K562 (cell line): Measurements from ENCODE around the gene MVB12B. TPM values are rescaled to one million over a fixed set of nuclear protein-coding genes. Genes with fewer than 3 reads are reported as not detected.
A peak's percentile ranks its signal among the peaks of the same experiment; 100 is the strongest.

Experiments
- ATF3 ChIP-seq, 2 experiments: fragments of 450-650 bp in 1 of 2; sonication (generic) in 1 of 2; formaldehyde crosslinking in 1 of 2; IDR thresholded peaks in 1 of 2; conservative IDR thresholded peaks in 1 of 2; 2 replicates each; pipeline versions ENCODE4 v1.6.1 to v1.8.1; 2016 to 2023; ENCODE audit warnings: mild to moderate bottlenecking in 2 of 2, moderate library complexity in 2 of 2, inconsistent platforms in 1 of 2, missing genetic modification reagents in 1 of 2
- E2F3 ChIP-seq: fragments of 250-450 bp; sonication (Bioruptor Pico); IDR thresholded peaks from 2 replicates; pipeline ENCODE4 v1.4.0; 2020; ENCODE audit warnings: mild to moderate bottlenecking
- HLTF ChIP-seq: fragments of 450-650 bp; IDR thresholded peaks from 2 replicates; pipeline ENCODE4 v1.6.1; 2016
- MGA ChIP-seq: fragments of 450-650 bp; IDR thresholded peaks from 2 replicates; pipeline ENCODE4 v1.6.1; 2016; ENCODE audit warnings: mild to moderate bottlenecking, moderate library complexity
- MITF ChIP-seq: IDR thresholded peaks from 2 replicates; pipeline ENCODE4 v1.6.1; 2014; ENCODE audit warnings: antibody characterized with exemption
- NR3C1 ChIP-seq: sonication (generic); formaldehyde crosslinking; IDR thresholded peaks from 2 replicates; pipeline ENCODE4 v1.8.1; 2022; ENCODE audit warnings: missing genetic modification reagents
- PHTF2 ChIP-seq: fragments of 250-450 bp; sonication (Bioruptor Pico); IDR thresholded peaks from 2 replicates; pipeline ENCODE4 v1.5.0; 2021; ENCODE audit warnings: mild to moderate bottlenecking
- RB1 ChIP-seq: fragments of 450-650 bp; IDR thresholded peaks from 2 replicates; pipeline ENCODE4 v1.6.1; 2017; ENCODE audit warnings: low read depth, mild to moderate bottlenecking
- RBM22 ChIP-seq: fragments of 200-400 bp; formaldehyde crosslinking; IDR thresholded peaks from 2 replicates; pipeline ENCODE4 v1.6.1; 2018; ENCODE audit warnings: low read length, low read depth; ENCODE audit not compliant: poor library complexity, severe bottlenecking
- TEAD1 ChIP-seq, 2 experiments: fragments of 450-650 bp in 1 of 2; sonication (generic) in 1 of 2; formaldehyde crosslinking; IDR thresholded peaks; 2 replicates each; pipeline versions ENCODE4 v1.4.0 to v1.8.0; 2020 to 2022; ENCODE audit warnings: mild to moderate bottlenecking in 2 of 2, missing genetic modification reagents in 1 of 2
- ZNF311 ChIP-seq: fragments of 250-450 bp; sonication (Bioruptor Pico); IDR thresholded peaks from 2 replicates; pipeline ENCODE4 v1.4.0; 2020; ENCODE audit warnings: mild to moderate bottlenecking, moderate library complexity
- polyA plus RNA-seq, 8 experiments: library from polyadenylated mRNA; depleted of rRNA in 4 of 8; stranded (reverse) in 5 of 8; unstranded in 3 of 8; fragments of >200 nt; fragmentation: Nextera tagmentation in 2 of 8; fragmentation: Illumina TruSeq in 1 of 8; extraction: Ambion mirVana in 2 of 8; extraction: Trizol in 1 of 8; gene quantifications; 2 replicates each; pipeline versions ENCODE4 v1.2.1 to v1.2.3, GENCODE V29; 2011 to 2014; ENCODE audit warnings: inconsistent platforms in 1 of 8, missing spikeins in 1 of 8
- total RNA-seq, 7 experiments: library from RNA; depleted of rRNA in 6 of 7; stranded (reverse); fragments of >200 nt in 6 of 7; fragmentation: Illumina TruSeq in 2 of 7; extraction: Trizol in 2 of 7; gene quantifications; 2 replicates each; pipeline versions ENCODE4 v1.2.1 to v1.2.3, GENCODE V29; 2011 to 2021; ENCODE audit warnings: low replicate concordance in 1 of 7

Gene MVB12B
- total and polyA plus RNA-seq, 9 of the 15 experiments (the other 6 are each of a cell fraction or from before 2014, with no cell fraction given), result not detected

GRCh38 chr9:126499005-126499910, 172.6 kb downstream of the MVB12B start (continued):
- no peak for TF ChIP-seq MGA
- TF ChIP-seq ZNF311 (CRISPR knock-in tag), result no peak
- TF ChIP-seq RB1, result peak; percentile 54; the same call in 1 of the 2 replicates
- TF ChIP-seq PHTF2 (CRISPR knock-in tag), result no peak
- TF ChIP-seq NR3C1 (CRISPR knock-in tag), result no peak
- TF ChIP-seq MITF, result no peak
- TF ChIP-seq TEAD1 (CRISPR knock-in tag; IDR thresholded peaks at IDR 0.05), result no peak
- no peak for TF ChIP-seq RBM22
- TF ChIP-seq ATF3 (IDR thresholded peaks at IDR 0.05), result no peak
- TF ChIP-seq ATF3 (CRISPR knock-in tag; conservative IDR thresholded peaks at IDR 0.05), result no peak
- TF ChIP-seq E2F3 (CRISPR knock-in tag), result no peak
- no peak for TF ChIP-seq HLTF
